Activated CD4-positive, alpha-beta memory T cell treated with anti-CD3 and anti-CD28 coated beads for 36 hours (primary cell): ENCODE data around the gene TASOR. TPM values are rescaled to one million over a fixed set of nuclear protein-coding genes. Genes with fewer than 3 reads are reported as not detected.

Source experiments
- CTCF ChIA-PET: fragments of 350-600 bp; sonication (Branson Sonifier 250); formaldehyde crosslinking; loops from one replicate; lab custom pipeline; 2021; ENCODE audit warnings: antibody characterized with exemption, inconsistent platforms; lab: Charles Lee
- POLR2A ChIA-PET: fragments of 350-600 bp; sonication (Branson Sonifier 250); formaldehyde crosslinking; loops from one replicate; lab custom pipeline; 2021; ENCODE audit warnings: antibody characterized with exemption; lab: Charles Lee
- DNase-seq: peaks from one replicate; pipeline ENCODE4 v3.0.0-alpha.2; 2020
- H3K27ac Mint-ChIP-seq: one replicate; pipeline ENCODE4 v1.8.0; 2021; ENCODE audit warnings: mixed read lengths
- H3K27me3 Mint-ChIP-seq: one replicate; pipeline ENCODE4 v1.8.0; 2021; ENCODE audit warnings: mixed read lengths
- H3K36me3 Mint-ChIP-seq: one replicate; pipeline ENCODE4 v1.8.0; 2021; ENCODE audit warnings: mixed read lengths
- H3K4me1 Mint-ChIP-seq: one replicate; pipeline ENCODE4 v1.8.0; 2021; ENCODE audit warnings: low read depth, mixed read lengths
- H3K4me3 Mint-ChIP-seq: one replicate; pipeline ENCODE4 v1.8.0; 2021; ENCODE audit warnings: mild to moderate bottlenecking, mixed read lengths
- H3K9me3 Mint-ChIP-seq: one replicate; pipeline ENCODE4 v1.8.0; 2021; ENCODE audit warnings: mixed read lengths
- intact Hi-C: fragments of 100-400 bp; cut with micrococcal nuclease; formaldehyde crosslinking; loops from one replicate; pipeline ENCODE4 v1.15.1; 2023
- total RNA-seq, 2 experiments: library from RNA; stranded (reverse); gene quantifications; one replicate each; pipeline ENCODE4 v1.2.3, GENCODE V29; 2021

The TASOR gene
- total RNA-seq, 2 experiments from 2014 or later, result 71.8 to 81.3 TPM

GRCh38 chr3:56633602-56634535 lies 49.2 kb downstream of the TASOR start:
- POLR2A ChIA-PET, result no interaction called here
- no peak overlapping the region for H3K4me3 Mint-ChIP-seq
- no peaks in the 10 kb centered on the region for H3K27me3 Mint-ChIP-seq
- no peak overlapping the region for H3K27ac Mint-ChIP-seq
- intact Hi-C loops, result no loop called here
- CTCF ChIA-PET, result no interaction called here
- peaks cover 23% of the 10 kb centered on the region for H3K36me3 Mint-ChIP-seq
- no peak for DNase-seq
- peaks cover 8% of the 10 kb centered on the region for H3K4me1 Mint-ChIP-seq
- no peaks in the 10 kb centered on the region for H3K9me3 Mint-ChIP-seq

Other genes starting within 250 kb of the TASOR start
- gene ERC2, start 214.8 kb downstream of the TASOR start, total RNA-seq, result not detected
- 10 to 100 TPM; 21.0 to 29.4 TPM for gene CCDC66, start 126.1 kb downstream of the TASOR start, total RNA-seq
- 10 to 100 TPM; 28.0 to 31.5 TPM for gene ARHGEF3, start 118.7 kb upstream of the TASOR start, total RNA-seq